Measurements from ENCODE around the gene U2SURP. TPM values are rescaled to one million over a fixed set of nuclear protein-coding genes. Genes with fewer than 3 reads are reported as not detected.

U2SURP gene
- total and polyA plus RNA-seq, 10 of the 15 experiments (the other 5 are each of a cell fraction or from before 2014, with no cell fraction given) = 76.3 to 277 (median 150) TPM

DNA sequence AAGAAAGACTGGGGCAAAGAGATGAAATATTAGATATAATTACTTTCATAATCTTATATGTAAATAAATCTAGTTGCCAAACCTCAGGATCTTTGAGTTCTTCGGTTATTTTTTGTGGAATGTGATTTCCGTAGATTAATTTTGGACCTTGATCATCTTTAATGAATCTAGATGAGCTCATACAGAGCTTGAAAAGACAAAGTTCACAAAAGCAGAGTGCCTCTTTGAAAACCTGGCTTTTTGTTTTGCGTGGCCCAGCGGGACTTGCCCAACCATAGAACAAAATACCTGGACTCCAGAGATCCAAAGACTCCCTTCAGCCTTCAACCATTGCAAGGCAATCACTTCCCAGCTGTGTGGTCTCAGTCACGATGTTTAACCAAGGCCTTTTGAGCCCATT, 63.4 kb downstream of the U2SURP start:
- peaks cover 0 to 5% of the 10 kb centered on the region in 2 experiments; a peak in 1 of 4 replicates for H3K36me3 ChIP-seq (ENCODE audit: control insufficient read depth in 2 of 2, insufficient read depth in 2 of 2, low read length in 1 of 2)
- no peaks in the 10 kb centered on the region; the same call in 2 of the 3 replicates for H3K9me3 ChIP-seq (replicated peaks; ENCODE audit: control insufficient read depth, insufficient read depth, low read length)
- no peak overlapping the region for H3K4me3 ChIP-seq
- no peak overlapping the region for H2AFZ ChIP-seq (ENCODE audit: control insufficient read depth, low read depth, low read length)
- BruUV-seq (replicated peaks) = no TSS peak
- no peak overlapping the region for H3K9ac ChIP-seq (ENCODE audit: control insufficient read depth, insufficient read depth, low read length)
- 95% methylated on average over 5 of the region's 5 CpGs for WGBS (ENCODE audit: insufficient coverage, insufficient replicate concordance, low lambda C conversion rate, missing lambda C conversion rate)
- no peaks in the 10 kb centered on the region for H4K20me1 ChIP-seq (ENCODE audit: control insufficient read depth, insufficient read depth)
- FAIRE-seq (no peak), DNase-seq (ENCODE audit: low read depth, low spot score) (no peak), ATAC-seq (no peak)
- TF ChIP-seq, protein P1, sequence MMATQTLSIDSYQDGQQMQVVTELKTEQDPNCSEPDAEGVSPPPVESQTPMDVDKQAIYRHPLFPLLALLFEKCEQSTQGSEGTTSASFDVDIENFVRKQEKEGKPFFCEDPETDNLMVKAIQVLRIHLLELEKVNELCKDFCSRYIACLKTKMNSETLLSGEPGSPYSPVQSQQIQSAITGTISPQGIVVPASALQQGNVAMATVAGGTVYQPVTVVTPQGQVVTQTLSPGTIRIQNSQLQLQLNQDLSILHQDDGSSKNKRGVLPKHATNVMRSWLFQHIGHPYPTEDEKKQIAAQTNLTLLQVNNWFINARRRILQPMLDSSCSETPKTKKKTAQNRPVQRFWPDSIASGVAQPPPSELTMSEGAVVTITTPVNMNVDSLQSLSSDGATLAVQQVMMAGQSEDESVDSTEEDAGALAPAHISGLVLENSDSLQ (IDR thresholded peaks at IDR 0.05) = no peak
- no peak for TF ChIP-seq RFX5 (IDR thresholded peaks at IDR 0.05; ENCODE audit: low read depth, low read length)
- no peaks in the 10 kb centered on the region for H3K27me3 ChIP-seq (replicated peaks in 1 of 2; ENCODE audit: control insufficient read depth in 2 of 2, insufficient read depth in 2 of 2, low read length in 1 of 2)
- no peak overlapping the region for H3K27ac ChIP-seq (ENCODE audit: control insufficient read depth, insufficient read depth)
- SMC1A ChIA-PET (ENCODE audit: uncharacterized antibody, unreplicated experiment) = interaction anchor here (0.6 to 2.8 kb wide), 4 partner anchors 11 to 163 kb away, joined by 3 to 10 read pairs (median 3); no protein-coding TSS in a partner anchor
- CTCF ChIA-PET = interaction anchor here (1.4 to 1.8 kb wide), 3 partner anchors 24 to 236 kb away, joined by 4 to 5 read pairs (median 5); no protein-coding TSS in a partner anchor
- peaks cover 10% of the 10 kb centered on the region for H3K4me1 ChIP-seq (ENCODE audit: control insufficient read depth, insufficient read depth, low read length)
- RAD21 ChIA-PET (ENCODE audit: unreplicated experiment) = no interaction called here
- H3K79me2 ChIP-seq (ENCODE audit: control insufficient read depth, insufficient read depth, low read length) = no peaks in the 10 kb centered on the region; the same call in 1 of the 2 replicates
- POLR2A ChIA-PET = interaction anchor here (1.3 kb wide), 1 partner anchor 47 kb away, joined by 3 read pairs; no protein-coding TSS in a partner anchor
- intact Hi-C loops (cut with micrococcal nuclease; ENCODE audit: unreplicated experiment) = no loop called here
- no peak overlapping the region for H3K4me2 ChIP-seq (ENCODE audit: control insufficient read depth, insufficient read depth)
- in situ Hi-C loops (cut with MboI) = no loop called here

DNA sequence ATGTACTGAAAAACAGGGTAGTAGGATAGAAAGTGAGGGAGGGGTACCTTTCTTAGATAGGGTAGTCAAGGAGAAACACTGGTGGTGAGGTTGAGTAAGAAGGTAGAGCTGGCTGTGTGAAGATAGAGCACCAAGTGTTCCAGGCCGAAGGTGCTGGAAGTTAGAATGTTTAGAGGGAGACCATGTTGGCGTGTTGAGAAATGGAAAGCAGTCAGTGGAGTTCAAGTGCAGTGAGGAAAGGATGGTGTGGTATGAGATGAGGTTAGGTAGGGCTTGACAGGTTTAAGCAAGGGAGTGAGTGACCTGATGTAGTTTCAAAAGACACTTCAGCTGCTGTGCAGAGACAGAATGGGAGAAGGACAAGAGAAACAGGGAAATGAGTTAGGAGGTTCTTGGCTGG, 64.0 kb downstream of the U2SURP start:
- no peak overlapping the region for H3K4me3 ChIP-seq
- 98% methylated on average over 2 of the region's 2 CpGs for WGBS (ENCODE audit: insufficient coverage, insufficient replicate concordance, low lambda C conversion rate, missing lambda C conversion rate)
- DNase-seq (ENCODE audit: low read depth, low spot score) (no peak), FAIRE-seq (no peak), ATAC-seq (no peak)
- peaks cover 10% of the 10 kb centered on the region for H3K4me1 ChIP-seq (ENCODE audit: control insufficient read depth, insufficient read depth, low read length)
- in situ Hi-C loops (cut with MboI) = no loop called here
- ChIA-PET CTCF (interaction anchor here (1.0 to 1.8 kb wide), 3 partner anchors 11 to 49 kb away, joined by 3 to 5 read pairs (median 4); no protein-coding TSS in a partner anchor), SMC1A (ENCODE audit: uncharacterized antibody, unreplicated experiment) (interaction anchor here (0.6 to 2.8 kb wide), 4 partner anchors 11 to 164 kb away, joined by 3 to 10 read pairs (median 3); no protein-coding TSS in a partner anchor), POLR2A (interaction anchor here (1.3 kb wide), 1 partner anchor 46 kb away, joined by 3 read pairs; no protein-coding TSS in a partner anchor), RAD21 (ENCODE audit: unreplicated experiment) (no interaction called here)
- no peaks in the 10 kb centered on the region; the same call in 2 of the 3 replicates for H3K9me3 ChIP-seq (replicated peaks; ENCODE audit: control insufficient read depth, insufficient read depth, low read length)
- no peaks in the 10 kb centered on the region for H4K20me1 ChIP-seq (ENCODE audit: control insufficient read depth, insufficient read depth)
- peak; percentile 28; the same call in 1 of the 2 replicates for TF ChIP-seq POLR2AphosphoS5 (IDR thresholded peaks at IDR 0.05; ENCODE audit: low read length)
- TF ChIP-seq NR2F1 (conservative IDR thresholded peaks at IDR 0.05) = no peak
- TF ChIP-seq RUNX3 (IDR thresholded peaks at IDR 0.05; ENCODE audit: low read length) = no peak
- TF ChIP-seq, protein P2, sequence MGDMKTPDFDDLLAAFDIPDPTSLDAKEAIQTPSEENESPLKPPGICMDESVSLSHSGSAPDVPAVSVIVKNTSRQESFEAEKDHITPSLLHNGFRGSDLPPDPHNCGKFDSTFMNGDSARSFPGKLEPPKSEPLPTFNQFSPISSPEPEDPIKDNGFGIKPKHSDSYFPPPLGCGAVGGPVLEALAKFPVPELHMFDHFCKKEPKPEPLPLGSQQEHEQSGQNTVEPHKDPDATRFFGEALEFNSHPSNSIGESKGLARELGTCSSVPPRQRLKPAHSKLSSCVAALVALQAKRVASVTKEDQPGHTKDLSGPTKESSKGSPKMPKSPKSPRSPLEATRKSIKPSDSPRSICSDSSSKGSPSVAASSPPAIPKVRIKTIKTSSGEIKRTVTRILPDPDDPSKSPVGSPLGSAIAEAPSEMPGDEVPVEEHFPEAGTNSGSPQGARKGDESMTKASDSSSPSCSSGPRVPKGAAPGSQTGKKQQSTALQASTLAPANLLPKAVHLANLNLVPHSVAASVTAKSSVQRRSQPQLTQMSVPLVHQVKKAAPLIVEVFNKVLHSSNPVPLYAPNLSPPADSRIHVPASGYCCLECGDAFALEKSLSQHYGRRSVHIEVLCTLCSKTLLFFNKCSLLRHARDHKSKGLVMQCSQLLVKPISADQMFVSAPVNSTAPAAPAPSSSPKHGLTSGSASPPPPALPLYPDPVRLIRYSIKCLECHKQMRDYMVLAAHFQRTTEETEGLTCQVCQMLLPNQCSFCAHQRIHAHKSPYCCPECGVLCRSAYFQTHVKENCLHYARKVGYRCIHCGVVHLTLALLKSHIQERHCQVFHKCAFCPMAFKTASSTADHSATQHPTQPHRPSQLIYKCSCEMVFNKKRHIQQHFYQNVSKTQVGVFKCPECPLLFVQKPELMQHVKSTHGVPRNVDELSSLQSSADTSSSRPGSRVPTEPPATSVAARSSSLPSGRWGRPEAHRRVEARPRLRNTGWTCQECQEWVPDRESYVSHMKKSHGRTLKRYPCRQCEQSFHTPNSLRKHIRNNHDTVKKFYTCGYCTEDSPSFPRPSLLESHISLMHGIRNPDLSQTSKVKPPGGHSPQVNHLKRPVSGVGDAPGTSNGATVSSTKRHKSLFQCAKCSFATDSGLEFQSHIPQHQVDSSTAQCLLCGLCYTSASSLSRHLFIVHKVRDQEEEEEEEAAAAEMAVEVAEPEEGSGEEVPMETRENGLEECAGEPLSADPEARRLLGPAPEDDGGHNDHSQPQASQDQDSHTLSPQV (IDR thresholded peaks at IDR 0.05) = no peak
- peak; percentile 38; the same call in 1 of the 2 replicates for TF ChIP-seq POLR2A (IDR thresholded peaks at IDR 0.05; ENCODE audit: low read depth, low read length)
- no peaks in the 10 kb centered on the region; the same call in 1 of the 2 replicates for H3K79me2 ChIP-seq (ENCODE audit: control insufficient read depth, insufficient read depth, low read length)
- H3K27me3 ChIP-seq (replicated peaks in 1 of 2; ENCODE audit: control insufficient read depth in 2 of 2, insufficient read depth in 2 of 2, low read length in 1 of 2) = no peaks in the 10 kb centered on the region
- intact Hi-C loops (cut with micrococcal nuclease; ENCODE audit: unreplicated experiment) = no loop called here
- no peak overlapping the region for H3K27ac ChIP-seq (ENCODE audit: control insufficient read depth, insufficient read depth)
- H3K9ac ChIP-seq (ENCODE audit: control insufficient read depth, insufficient read depth, low read length) = no peak overlapping the region
- no peak overlapping the region for H3K4me2 ChIP-seq (ENCODE audit: control insufficient read depth, insufficient read depth)
- no TSS peak for BruUV-seq (replicated peaks)
- H2AFZ ChIP-seq (ENCODE audit: control insufficient read depth, low read depth, low read length) = no peak overlapping the region
- peaks cover 0 to 5% of the 10 kb centered on the region in 2 experiments; a peak in 1 of 4 replicates for H3K36me3 ChIP-seq (ENCODE audit: control insufficient read depth in 2 of 2, insufficient read depth in 2 of 2, low read length in 1 of 2)
